ENCODE results near the gene METTL26.

Gene METTL26

GRCh38 chr16:637081-638018 is 1.2 kb upstream of the METTL26 start:
- DNase-seq = peak; percentile 88

- no peak for DNase-seq
Observed at GRCh38 chr16:635573-636205, 416 bp downstream of the METTL26 start.

- DNase-seq = no peak
Observed at GRCh38 chr16:634996-635395, 1.1 kb downstream of the METTL26 start.

- DNase-seq = no peak
Observed at GRCh38 chr16:634051-634670, 1.9 kb downstream of the METTL26 start.

- no peak for DNase-seq
Observed at GRCh38 chr16:633336-634050, 2.6 kb downstream of the METTL26 start.

- no peak for DNase-seq
Observed at GRCh38 chr16:632486-633335, 3.4 kb downstream of the METTL26 start.

- no peak for DNase-seq
Observed at GRCh38 chr16:631808-632358, 4.2 kb downstream of the METTL26 start.

GRCh38 chr16:630815-631405 is 5.2 kb downstream of the METTL26 start, which contains the start of gene WFIKKN1:
Gene WFIKKN1, plus strand, starts transcription at chr16:630985. Its CDS starts 269 bp downstream, at chr16:631254.
- no peak for DNase-seq

GRCh38 chr16:630249-630814 is 5.8 kb downstream of the METTL26 start:
- DNase-seq = no peak

- no peak for DNase-seq
Observed at GRCh38 chr16:629833-630248, 6.3 kb downstream of the METTL26 start.

GRCh38 chr16:629185-629832 is 6.8 kb downstream of the METTL26 start:
- DNase-seq = no peak

GRCh38 chr16:628321-629061 is 7.6 kb downstream of the METTL26 start:
- DNase-seq = no peak

GRCh38 chr16:627454-628239 is 8.5 kb downstream of the METTL26 start:
- DNase-seq = no peak

- DNase-seq = no peak
Observed at GRCh38 chr16:626787-627453, 9.2 kb downstream of the METTL26 start.

GRCh38 chr16:625977-626765 is 9.9 kb downstream of the METTL26 start:
- DNase-seq = no peak

- DNase-seq = no peak
Observed at GRCh38 chr16:625117-625976, 10.8 kb downstream of the METTL26 start.

All from stimulated activated CD4-positive, alpha-beta T cell treated with anti-CD3 and anti-CD28 coated beads, Interleukin-1b, Interleukin-23, amount 100 ng/mL, for 48 hours (primary cell).